SU-DHL-6 (cell line): ENCODE results near the gene SMIM41.

Experiments used
- H2AFZ ChIP-seq: fragments of 200-600 bp; sonication (generic); 2 replicates; pipeline ENCODE4 v1.6.1; 2014; ENCODE audit warnings: low read depth, mild to moderate bottlenecking, moderate library complexity, mixed read lengths, antibody characterized with exemption, low read length; ENCODE audit not compliant: severe bottlenecking
- H3F3A ChIP-seq: fragments of 200-600 bp; shearing (Covaris generic); 2 replicates; pipeline ENCODE4 v1.6.0; 2016; ENCODE audit warnings: antibody characterized with exemption, mild to moderate bottlenecking; ENCODE audit not compliant: insufficient read depth
- H3K27ac ChIP-seq: fragments of 200-600 bp; sonication (generic); 2 replicates; pipeline ENCODE4 v1.5.1; 2016; ENCODE audit warnings: low read depth, mild to moderate bottlenecking, low read length, moderate library complexity, mixed read lengths
- H3K27me3 ChIP-seq: fragments of 200-600 bp; sonication (generic), shearing (Covaris generic); 2 replicates; pipeline ENCODE4 v1.6.0; 2014; ENCODE audit warnings: mild to moderate bottlenecking, low read length
- H3K36me3 ChIP-seq: fragments of 200-600 bp; sonication (generic); 2 replicates; pipeline ENCODE4 v1.6.1; 2014; ENCODE audit warnings: mild to moderate bottlenecking, low read length, mixed read lengths
- H3K4me2 ChIP-seq: fragments of 300-600, 200-600 bp; shearing (Covaris generic), sonication (generic); 2 replicates; pipeline ENCODE4 v1.6.0; 2014; ENCODE audit warnings: low read length, low read depth, mild to moderate bottlenecking; ENCODE audit not compliant: poor library complexity, severe bottlenecking
- H3K4me3 ChIP-seq: fragments of 200-600 bp; sonication (generic); 2 replicates; pipeline ENCODE4 v1.5.1; 2014; ENCODE audit warnings: antibody characterized with exemption, low read length, mild to moderate bottlenecking, mixed read lengths; ENCODE audit not compliant: insufficient read depth, poor library complexity, severe bottlenecking
- H3K79me2 ChIP-seq: fragments of 200-600 bp; sonication (generic); 2 replicates; pipeline ENCODE4 v1.6.1; 2014; ENCODE audit warnings: mild to moderate bottlenecking, low read length, moderate library complexity; ENCODE audit not compliant: insufficient read depth
- H3K9ac ChIP-seq: fragments of 200-600 bp; sonication (generic); 2 replicates; pipeline ENCODE4 v1.7.0; 2014; ENCODE audit warnings: mild to moderate bottlenecking, low read length
- H3K9me2 ChIP-seq: fragments of 200-600 bp; sonication (generic); replicated peaks from 2 replicates; pipeline ENCODE4 v1.6.1; 2014; ENCODE audit warnings: low read length; ENCODE audit not compliant: insufficient read depth
- H3K9me3 ChIP-seq: fragments of 200-600 bp; sonication (generic); 2 replicates; pipeline ENCODE4 v1.6.1; 2014; ENCODE audit warnings: low read length, mixed read lengths; ENCODE audit not compliant: insufficient read depth
- H4K20me1 ChIP-seq: fragments of 200-600 bp; sonication (generic); 2 replicates; pipeline ENCODE4 v1.6.1; 2014; ENCODE audit warnings: low read depth, mild to moderate bottlenecking, antibody characterized with exemption, low read length, moderate library complexity, mixed read lengths
- EZH2phosphoT487 ChIP-seq: fragments of 200-600 bp; sonication (generic), shearing (Covaris generic); conservative IDR thresholded peaks from 2 replicates; pipeline ENCODE4 v1.6.1; 2018; ENCODE audit warnings: mild to moderate bottlenecking, antibody characterized with exemption, low read length, moderate library complexity, mixed read lengths
- TF ChIP-seq, protein P1 (sequence below): fragments of 200-600 bp; sonication (generic); IDR thresholded peaks from one replicate; pipeline ENCODE4 v1.5.1; 2017; ENCODE audit warnings: antibody characterized with exemption, mild to moderate bottlenecking, low read length, moderate library complexity; ENCODE audit not compliant: insufficient read depth, poor library complexity, severe bottlenecking

SMIM41 gene

DNA sequence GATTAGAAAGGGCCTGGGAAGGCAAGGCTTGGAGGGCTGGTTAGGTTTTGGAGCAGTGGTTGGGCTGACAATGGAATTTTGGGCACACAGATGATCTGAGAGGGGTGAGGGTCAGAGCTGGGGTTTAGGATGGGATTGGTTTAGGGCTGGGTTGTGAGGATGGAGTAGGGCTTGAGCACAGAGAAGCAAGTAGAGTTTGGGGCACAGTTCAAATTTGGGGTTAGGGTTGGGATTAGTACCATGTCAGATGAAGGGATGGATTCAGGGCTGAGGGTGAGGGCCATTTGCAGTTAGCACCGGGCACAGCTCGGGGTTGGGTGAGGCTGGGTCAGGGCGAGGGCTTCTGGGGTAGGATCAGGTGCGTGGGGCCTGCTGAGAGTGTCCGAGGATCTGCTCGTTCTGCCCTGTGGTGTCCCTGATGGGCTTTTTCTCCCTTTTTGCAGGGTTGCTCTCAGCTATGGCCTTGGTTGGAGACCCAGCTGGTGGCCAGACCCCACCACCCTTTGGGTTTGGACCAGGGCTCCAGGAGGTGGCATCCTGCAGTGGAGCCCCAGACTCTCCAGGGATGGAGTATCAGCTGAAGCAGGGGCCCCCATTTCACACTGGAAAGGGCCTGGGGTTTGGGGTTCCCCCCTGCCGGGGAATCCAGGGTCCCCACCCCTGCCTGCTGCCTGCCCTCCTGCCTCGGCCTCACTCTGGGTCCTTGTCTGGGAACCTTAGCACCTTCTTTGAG, 66.8 kb downstream of the SMIM41 start:
- Histone ChIP-seq H3K9ac (no peak overlapping the region), H3K36me3 (no peaks in the 10 kb centered on the region), H3K79me2 (no peaks in the 10 kb centered on the region), H2AFZ (no peak overlapping the region), H3K27me3 (no peaks in the 10 kb centered on the region), H4K20me1 (no peaks in the 10 kb centered on the region), H3K9me3 (no peaks in the 10 kb centered on the region), H3F3A (no peaks in the 10 kb centered on the region), H3K27ac (no peak overlapping the region), H3K4me3 (no peak overlapping the region), H3K4me2 (no peak overlapping the region), H3K9me2 (no peaks in the 10 kb centered on the region)
- TF ChIP-seq EZH2phosphoT487 = no peak
- TF ChIP-seq, protein P1, sequence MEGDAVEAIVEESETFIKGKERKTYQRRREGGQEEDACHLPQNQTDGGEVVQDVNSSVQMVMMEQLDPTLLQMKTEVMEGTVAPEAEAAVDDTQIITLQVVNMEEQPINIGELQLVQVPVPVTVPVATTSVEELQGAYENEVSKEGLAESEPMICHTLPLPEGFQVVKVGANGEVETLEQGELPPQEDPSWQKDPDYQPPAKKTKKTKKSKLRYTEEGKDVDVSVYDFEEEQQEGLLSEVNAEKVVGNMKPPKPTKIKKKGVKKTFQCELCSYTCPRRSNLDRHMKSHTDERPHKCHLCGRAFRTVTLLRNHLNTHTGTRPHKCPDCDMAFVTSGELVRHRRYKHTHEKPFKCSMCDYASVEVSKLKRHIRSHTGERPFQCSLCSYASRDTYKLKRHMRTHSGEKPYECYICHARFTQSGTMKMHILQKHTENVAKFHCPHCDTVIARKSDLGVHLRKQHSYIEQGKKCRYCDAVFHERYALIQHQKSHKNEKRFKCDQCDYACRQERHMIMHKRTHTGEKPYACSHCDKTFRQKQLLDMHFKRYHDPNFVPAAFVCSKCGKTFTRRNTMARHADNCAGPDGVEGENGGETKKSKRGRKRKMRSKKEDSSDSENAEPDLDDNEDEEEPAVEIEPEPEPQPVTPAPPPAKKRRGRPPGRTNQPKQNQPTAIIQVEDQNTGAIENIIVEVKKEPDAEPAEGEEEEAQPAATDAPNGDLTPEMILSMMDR = no peak

DNA sequence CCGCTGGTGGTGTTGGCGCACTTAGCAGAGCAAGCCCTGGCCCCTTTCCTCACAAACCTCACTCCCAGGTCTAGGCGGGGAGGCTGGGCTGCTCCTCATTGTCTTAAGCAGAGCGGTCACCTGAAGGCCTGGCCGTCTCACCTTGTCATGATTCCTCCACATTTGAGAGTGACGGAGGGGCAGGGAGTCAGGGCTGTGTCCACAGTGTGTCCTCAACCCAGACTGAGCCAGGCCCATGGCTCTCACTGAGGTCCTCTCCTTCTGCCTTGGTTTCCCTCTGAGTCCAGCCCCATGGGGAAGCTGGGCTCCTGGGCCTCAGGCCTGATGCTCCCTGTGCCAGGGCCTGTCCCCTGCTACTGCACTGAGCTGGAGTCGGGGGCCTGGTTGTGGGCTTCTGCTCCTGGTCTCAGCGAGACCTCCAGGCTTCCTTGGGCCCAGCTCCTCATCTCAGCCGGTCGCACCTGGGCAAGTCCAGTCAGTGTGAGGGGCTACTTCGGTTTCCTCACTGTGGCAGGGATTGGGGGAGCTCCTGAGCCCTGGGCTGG, 67.4 kb downstream of the SMIM41 start:
- Histone ChIP-seq H3K9ac (no peak overlapping the region), H3K9me3 (no peaks in the 10 kb centered on the region), H3K36me3 (no peaks in the 10 kb centered on the region), H2AFZ (no peak overlapping the region), H3K4me2 (no peak overlapping the region), H3K27me3 (no peaks in the 10 kb centered on the region), H4K20me1 (no peaks in the 10 kb centered on the region), H3K9me2 (no peaks in the 10 kb centered on the region), H3K4me3 (no peak overlapping the region), H3K79me2 (no peaks in the 10 kb centered on the region), H3F3A (no peaks in the 10 kb centered on the region), H3K27ac (no peak overlapping the region)
- TF ChIP-seq, protein P1 = no peak
- no peak for TF ChIP-seq EZH2phosphoT487

DNA sequence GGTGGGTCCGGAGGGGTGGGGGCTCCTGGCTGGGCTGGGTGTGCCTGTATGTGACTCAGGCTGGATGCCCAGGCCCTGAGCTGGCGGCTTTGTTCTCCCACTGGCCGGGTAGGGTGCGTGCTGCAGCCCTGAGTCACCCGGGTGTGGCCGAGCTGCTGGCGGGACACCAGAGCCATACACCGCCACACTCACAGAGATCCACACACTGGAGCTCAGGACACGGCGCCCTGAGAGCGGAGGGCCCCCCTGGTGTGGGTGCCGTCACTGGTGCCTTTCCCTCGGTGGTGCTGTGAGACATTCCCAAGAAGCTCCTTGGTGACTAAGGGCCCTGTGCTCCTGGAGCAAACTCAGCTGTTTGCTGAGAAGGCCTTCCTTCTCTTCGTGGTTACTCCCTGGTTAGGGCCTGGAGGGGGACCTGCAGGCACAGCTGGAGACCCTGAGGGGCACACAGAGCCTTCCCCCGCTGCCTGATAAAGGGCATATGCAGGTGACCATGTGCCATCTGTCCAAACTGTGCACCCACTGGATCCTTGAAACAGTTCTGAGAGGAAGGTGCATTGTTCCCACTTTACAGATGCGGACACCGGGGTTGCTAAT, 68.0 kb downstream of the SMIM41 start:
- no peaks in the 10 kb centered on the region for H3K27me3 ChIP-seq
- H3K4me2 ChIP-seq = no peak overlapping the region
- H3K9me3 ChIP-seq = no peaks in the 10 kb centered on the region
- H2AFZ ChIP-seq = no peak overlapping the region
- H3K36me3 ChIP-seq = no peaks in the 10 kb centered on the region
- H3K9me2 ChIP-seq = no peaks in the 10 kb centered on the region
- H3K9ac ChIP-seq = no peak overlapping the region
- H3K79me2 ChIP-seq = no peaks in the 10 kb centered on the region
- no peak overlapping the region for H3K27ac ChIP-seq
- no peaks in the 10 kb centered on the region for H4K20me1 ChIP-seq
- no peak for TF ChIP-seq EZH2phosphoT487
- TF ChIP-seq, protein P1 = no peak
- H3K4me3 ChIP-seq = no peak overlapping the region
- no peaks in the 10 kb centered on the region for H3F3A ChIP-seq
